Measurements from ENCODE around the gene SPTY2D1. TPM values are rescaled to one million over a fixed set of nuclear protein-coding genes. Genes with fewer than 3 reads are reported as not detected.
"Not testable (repeated sequence)": the region's sequence is repeated elsewhere in the genome, so short reads cannot be mapped to it uniquely, and the experiment has no call there.

The SPTY2D1 gene
- polyA plus RNA-seq, 1 donor (not counting 4 experiments of a cell fraction or from before 2014, with no cell fraction given) = 14.3 TPM

GRCh38 chr11:18650353-18650752 lies 16.2 kb upstream of the SPTY2D1 start:
- H2AFZ ChIP-seq (ENCODE audit: control insufficient read depth, low read length) = no peak overlapping the region
- no peaks in the 10 kb centered on the region for H4K20me1 ChIP-seq (ENCODE audit: control insufficient read depth, extremely low read depth, insufficient read depth, low read length)
- FAIRE-seq (no peak), DNase-seq (ENCODE audit: low read depth, low spot score) (no peak)
- H3K9me1 ChIP-seq (ENCODE audit: control insufficient read depth, extremely low read depth, insufficient read depth, low read length) = no peaks in the 10 kb centered on the region
- no peak overlapping the region for H3K4me3 ChIP-seq (ENCODE audit: control insufficient read depth in 2 of 3, extremely low read depth in 1 of 3, insufficient read depth in 2 of 3, low read depth in 1 of 3, low read length in 3 of 3)
- H3K9ac ChIP-seq (ENCODE audit: control insufficient read depth, extremely low read depth, insufficient read depth, low read length) = no peak overlapping the region
- no peak overlapping the region for H3K4me2 ChIP-seq (ENCODE audit: control insufficient read depth, extremely low read depth, insufficient read depth, low read depth, low read length)
- H3K27me3 ChIP-seq (ENCODE audit: control insufficient read depth, extremely low read depth, insufficient read depth, low read length) = peaks cover 2% of the 10 kb centered on the region
- dilution Hi-C loops (cut with MboI; ENCODE audit: extremely low pct_ligation_motif_present, low sequenced_read_pairs) = no loop called here
- no peak overlapping the region for H3K27ac ChIP-seq (ENCODE audit: control insufficient read depth, insufficient read depth, low read length)
- H3K79me2 ChIP-seq (ENCODE audit: control insufficient read depth, insufficient read depth, low read length) = no peaks in the 10 kb centered on the region
- H3K4me1 ChIP-seq (ENCODE audit: control insufficient read depth, extremely low read depth, insufficient read depth, low read length) = no peaks in the 10 kb centered on the region
- H3K9me3 ChIP-seq (ENCODE audit: control insufficient read depth, low read depth, low read length) = no peaks in the 10 kb centered on the region
- TF ChIP-seq, protein P1, sequence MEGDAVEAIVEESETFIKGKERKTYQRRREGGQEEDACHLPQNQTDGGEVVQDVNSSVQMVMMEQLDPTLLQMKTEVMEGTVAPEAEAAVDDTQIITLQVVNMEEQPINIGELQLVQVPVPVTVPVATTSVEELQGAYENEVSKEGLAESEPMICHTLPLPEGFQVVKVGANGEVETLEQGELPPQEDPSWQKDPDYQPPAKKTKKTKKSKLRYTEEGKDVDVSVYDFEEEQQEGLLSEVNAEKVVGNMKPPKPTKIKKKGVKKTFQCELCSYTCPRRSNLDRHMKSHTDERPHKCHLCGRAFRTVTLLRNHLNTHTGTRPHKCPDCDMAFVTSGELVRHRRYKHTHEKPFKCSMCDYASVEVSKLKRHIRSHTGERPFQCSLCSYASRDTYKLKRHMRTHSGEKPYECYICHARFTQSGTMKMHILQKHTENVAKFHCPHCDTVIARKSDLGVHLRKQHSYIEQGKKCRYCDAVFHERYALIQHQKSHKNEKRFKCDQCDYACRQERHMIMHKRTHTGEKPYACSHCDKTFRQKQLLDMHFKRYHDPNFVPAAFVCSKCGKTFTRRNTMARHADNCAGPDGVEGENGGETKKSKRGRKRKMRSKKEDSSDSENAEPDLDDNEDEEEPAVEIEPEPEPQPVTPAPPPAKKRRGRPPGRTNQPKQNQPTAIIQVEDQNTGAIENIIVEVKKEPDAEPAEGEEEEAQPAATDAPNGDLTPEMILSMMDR (optimal IDR thresholded peaks at IDR 0.05 in 1 of 3, IDR thresholded peaks at IDR 0.05 in 1 of 3, conservative IDR thresholded peaks at IDR 0.05 in 1 of 3; ENCODE audit: extremely low read depth in 1 of 3, insufficient read depth in 2 of 3, low read length in 3 of 3) = no peak
- no peak for TF ChIP-seq EZH2 (IDR thresholded peaks at IDR 0.05; ENCODE audit: low read length)
- H3K36me3 ChIP-seq (ENCODE audit: control insufficient read depth in 2 of 2, extremely low read depth in 1 of 2, insufficient read depth in 2 of 2, low read length in 2 of 2) = no peaks in the 10 kb centered on the region

GRCh38 chr11:18643034-18643433 lies 8.9 kb upstream of the SPTY2D1 start:
- H3K4me3 ChIP-seq (ENCODE audit: control insufficient read depth in 2 of 3, extremely low read depth in 1 of 3, insufficient read depth in 2 of 3, low read depth in 1 of 3, low read length in 3 of 3); H3K9me1 ChIP-seq (ENCODE audit: control insufficient read depth, extremely low read depth, insufficient read depth, low read length); H3K27ac ChIP-seq (ENCODE audit: control insufficient read depth, insufficient read depth, low read length); H3K9ac ChIP-seq (ENCODE audit: control insufficient read depth, extremely low read depth, insufficient read depth, low read length); H3K79me2 ChIP-seq (ENCODE audit: control insufficient read depth, insufficient read depth, low read length); H4K20me1 ChIP-seq (ENCODE audit: control insufficient read depth, extremely low read depth, insufficient read depth, low read length); H3K4me1 ChIP-seq (ENCODE audit: control insufficient read depth, extremely low read depth, insufficient read depth, low read length); H3K9me3 ChIP-seq (ENCODE audit: control insufficient read depth, low read depth, low read length); FAIRE-seq; H3K36me3 ChIP-seq (ENCODE audit: control insufficient read depth in 2 of 2, extremely low read depth in 1 of 2, insufficient read depth in 2 of 2, low read length in 2 of 2); dilution Hi-C loops (cut with MboI; ENCODE audit: extremely low pct_ligation_motif_present, low sequenced_read_pairs); DNase-seq (ENCODE audit: low read depth, low spot score); H3K4me2 ChIP-seq (ENCODE audit: control insufficient read depth, extremely low read depth, insufficient read depth, low read depth, low read length); H3K27me3 ChIP-seq (ENCODE audit: control insufficient read depth, extremely low read depth, insufficient read depth, low read length); H2AFZ ChIP-seq (ENCODE audit: control insufficient read depth, low read length): not testable (repeated sequence)

- Histone ChIP-seq H3K4me1 (ENCODE audit: control insufficient read depth, extremely low read depth, insufficient read depth, low read length) (no peaks in the 10 kb centered on the region), H3K9me3 (ENCODE audit: control insufficient read depth, low read depth, low read length) (no peaks in the 10 kb centered on the region), H3K4me2 (ENCODE audit: control insufficient read depth, extremely low read depth, insufficient read depth, low read depth, low read length) (no peak overlapping the region), H2AFZ (ENCODE audit: control insufficient read depth, low read length) (no peak overlapping the region), H3K27ac (ENCODE audit: control insufficient read depth, insufficient read depth, low read length) (no peak overlapping the region), H3K9ac (ENCODE audit: control insufficient read depth, extremely low read depth, insufficient read depth, low read length) (no peak overlapping the region), H3K79me2 (ENCODE audit: control insufficient read depth, insufficient read depth, low read length) (no peaks in the 10 kb centered on the region), H3K27me3 (ENCODE audit: control insufficient read depth, extremely low read depth, insufficient read depth, low read length) (peaks cover under 1% of the 10 kb centered on the region), H3K4me3 (ENCODE audit: control insufficient read depth in 2 of 3, extremely low read depth in 1 of 3, insufficient read depth in 2 of 3, low read depth in 1 of 3, low read length in 3 of 3) (no peak overlapping the region), H3K36me3 (ENCODE audit: control insufficient read depth in 2 of 2, extremely low read depth in 1 of 2, insufficient read depth in 2 of 2, low read length in 2 of 2) (no peaks in the 10 kb centered on the region), H3K9me1 (ENCODE audit: control insufficient read depth, extremely low read depth, insufficient read depth, low read length) (no peaks in the 10 kb centered on the region), H4K20me1 (ENCODE audit: control insufficient read depth, extremely low read depth, insufficient read depth, low read length) (no peaks in the 10 kb centered on the region)
- FAIRE-seq (no peak), DNase-seq (ENCODE audit: low read depth, low spot score) (no peak)
- dilution Hi-C loops (cut with MboI; ENCODE audit: extremely low pct_ligation_motif_present, low sequenced_read_pairs) = no loop called here
- TF ChIP-seq EZH2 (IDR thresholded peaks at IDR 0.05; ENCODE audit: low read length) = no peak
- TF ChIP-seq, protein P1 (optimal IDR thresholded peaks at IDR 0.05 in 1 of 3, IDR thresholded peaks at IDR 0.05 in 1 of 3, conservative IDR thresholded peaks at IDR 0.05 in 1 of 3; ENCODE audit: extremely low read depth in 1 of 3, insufficient read depth in 2 of 3, low read length in 3 of 3) = no peak
Observed at GRCh38 chr11:18641677-18642076, 7.5 kb upstream of the SPTY2D1 start.

All from keratinocyte (primary cell).